Loucy (cell line): ENCODE results near the gene XPO5.
A peak's percentile ranks its signal among the peaks of the same experiment; 100 is the strongest.

Experiments used
- H2AFZ ChIP-seq: fragments of 200-600 bp; sonication (generic); 2 replicates; pipeline ENCODE4 v1.6.0; 2016; ENCODE audit warnings: antibody characterized with exemption, mild to moderate bottlenecking, low read length, moderate library complexity
- H3F3A ChIP-seq: fragments of 200-600 bp; 2 replicates; pipeline ENCODE4 v1.6.0; 2016; ENCODE audit warnings: antibody characterized with exemption, low read depth, mild to moderate bottlenecking
- H3K27me3 ChIP-seq: fragments of 200-600 bp; sonication (generic); 2 replicates; pipeline ENCODE4 v1.6.1; 2014; ENCODE audit warnings: low read length, mild to moderate bottlenecking; ENCODE audit not compliant: insufficient read depth, poor library complexity, severe bottlenecking
- H3K36me3 ChIP-seq: fragments of 200-600 bp; sonication (generic); 2 replicates; pipeline ENCODE4 v1.6.1; 2016; ENCODE audit warnings: low read length; ENCODE audit not compliant: insufficient read depth
- H3K4me1 ChIP-seq: fragments of 200-600 bp; sonication (generic); 2 replicates; pipeline ENCODE4 v1.5.1; 2014; ENCODE audit warnings: low read length, mild to moderate bottlenecking; ENCODE audit not compliant: insufficient read depth, poor library complexity, severe bottlenecking
- H3K4me2 ChIP-seq: fragments of 200-600 bp; sonication (generic); 2 replicates; pipeline ENCODE4 v1.6.0; 2014; ENCODE audit warnings: antibody characterized with exemption, low read length, low read depth, mild to moderate bottlenecking; ENCODE audit not compliant: poor library complexity, severe bottlenecking
- H3K4me3 ChIP-seq: fragments of 200-600 bp; sonication (generic); 2 replicates; pipeline ENCODE4 v1.5.1; 2014; ENCODE audit warnings: low read length, mild to moderate bottlenecking, mixed read lengths; ENCODE audit not compliant: poor library complexity, severe bottlenecking
- H3K79me2 ChIP-seq: fragments of 200-600 bp; sonication (generic); 2 replicates; pipeline ENCODE4 v1.6.1; 2014; ENCODE audit warnings: low read length; ENCODE audit not compliant: insufficient read depth
- H3K9ac ChIP-seq: fragments of 200-600 bp; sonication (generic); 2 replicates; pipeline ENCODE4 v1.6.0; 2014; ENCODE audit warnings: mild to moderate bottlenecking, low read depth, low read length, moderate library complexity; ENCODE audit not compliant: poor library complexity, severe bottlenecking
- H3K9me2 ChIP-seq: fragments of 200-600 bp; sonication (generic); replicated peaks from 2 replicates; pipeline ENCODE4 v1.6.1; 2016; ENCODE audit warnings: low read depth, low read length, mixed read lengths
- H3K9me3 ChIP-seq: fragments of 200-600 bp; sonication (generic); 2 replicates; pipeline ENCODE4 v1.6.1; 2014; ENCODE audit warnings: mild to moderate bottlenecking, antibody characterized with exemption, low read length, low read depth; ENCODE audit not compliant: insufficient read depth
- H4K20me1 ChIP-seq: fragments of 200-600 bp; sonication (generic); 2 replicates; pipeline ENCODE4 v1.6.0; 2014; ENCODE audit warnings: antibody characterized with exemption, low read length, mild to moderate bottlenecking; ENCODE audit not compliant: insufficient read depth, poor library complexity, severe bottlenecking
- EZH2phosphoT487 ChIP-seq: fragments of 200-600 bp; IDR thresholded peaks from 2 replicates; pipeline ENCODE4 v1.6.1; 2018; ENCODE audit warnings: antibody characterized with exemption, mild to moderate bottlenecking, moderate library complexity, borderline replicate concordance
- TF ChIP-seq, protein P1 (sequence below): fragments of 200-600 bp; sonication (generic); conservative IDR thresholded peaks from 2 replicates; pipeline ENCODE4 v1.5.1; 2014; ENCODE audit warnings: mild to moderate bottlenecking, antibody characterized with exemption, low read length

The XPO5 gene

DNA sequence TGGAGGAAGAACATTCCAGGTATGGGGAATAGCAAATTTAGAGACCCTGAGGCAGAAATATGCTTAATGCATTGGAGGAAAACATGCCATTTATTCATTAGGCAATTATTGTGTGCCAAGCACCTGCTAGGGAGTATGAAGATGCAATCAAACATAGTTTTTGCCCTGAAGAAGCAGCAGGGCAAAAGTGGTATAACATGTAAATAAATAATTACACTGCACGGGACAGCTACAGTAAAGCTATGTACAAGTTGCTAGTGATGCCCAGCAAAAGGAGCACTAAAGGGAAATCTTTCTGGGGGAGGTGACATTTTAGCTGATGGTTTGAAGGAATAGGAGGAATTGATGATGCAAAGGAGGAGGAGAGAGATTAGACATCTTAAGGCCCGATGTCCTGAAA, 99.1 kb downstream of the XPO5 start:
- peaks cover 30% of the 10 kb centered on the region for H3K79me2 ChIP-seq
- H3F3A ChIP-seq: no peaks in the 10 kb centered on the region
- no peaks in the 10 kb centered on the region for H3K9me2 ChIP-seq
- no peaks in the 10 kb centered on the region for H3K36me3 ChIP-seq
- H4K20me1 ChIP-seq: peaks cover 4% of the 10 kb centered on the region
- peaks cover 32% of the 10 kb centered on the region for H3K4me1 ChIP-seq
- H3K27me3 ChIP-seq: no peaks in the 10 kb centered on the region
- no peaks in the 10 kb centered on the region for H3K9me3 ChIP-seq
- peak overlapping the region; percentile 93 for H3K4me3 ChIP-seq
- peak overlapping the region; percentile 93 for H3K9ac ChIP-seq
- TF ChIP-seq, protein P1, sequence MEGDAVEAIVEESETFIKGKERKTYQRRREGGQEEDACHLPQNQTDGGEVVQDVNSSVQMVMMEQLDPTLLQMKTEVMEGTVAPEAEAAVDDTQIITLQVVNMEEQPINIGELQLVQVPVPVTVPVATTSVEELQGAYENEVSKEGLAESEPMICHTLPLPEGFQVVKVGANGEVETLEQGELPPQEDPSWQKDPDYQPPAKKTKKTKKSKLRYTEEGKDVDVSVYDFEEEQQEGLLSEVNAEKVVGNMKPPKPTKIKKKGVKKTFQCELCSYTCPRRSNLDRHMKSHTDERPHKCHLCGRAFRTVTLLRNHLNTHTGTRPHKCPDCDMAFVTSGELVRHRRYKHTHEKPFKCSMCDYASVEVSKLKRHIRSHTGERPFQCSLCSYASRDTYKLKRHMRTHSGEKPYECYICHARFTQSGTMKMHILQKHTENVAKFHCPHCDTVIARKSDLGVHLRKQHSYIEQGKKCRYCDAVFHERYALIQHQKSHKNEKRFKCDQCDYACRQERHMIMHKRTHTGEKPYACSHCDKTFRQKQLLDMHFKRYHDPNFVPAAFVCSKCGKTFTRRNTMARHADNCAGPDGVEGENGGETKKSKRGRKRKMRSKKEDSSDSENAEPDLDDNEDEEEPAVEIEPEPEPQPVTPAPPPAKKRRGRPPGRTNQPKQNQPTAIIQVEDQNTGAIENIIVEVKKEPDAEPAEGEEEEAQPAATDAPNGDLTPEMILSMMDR: no peak
- TF ChIP-seq EZH2phosphoT487: no peak
- H2AFZ ChIP-seq: peak overlapping the region; percentile 95
- peak overlapping the region; percentile 84 for H3K4me2 ChIP-seq

DNA sequence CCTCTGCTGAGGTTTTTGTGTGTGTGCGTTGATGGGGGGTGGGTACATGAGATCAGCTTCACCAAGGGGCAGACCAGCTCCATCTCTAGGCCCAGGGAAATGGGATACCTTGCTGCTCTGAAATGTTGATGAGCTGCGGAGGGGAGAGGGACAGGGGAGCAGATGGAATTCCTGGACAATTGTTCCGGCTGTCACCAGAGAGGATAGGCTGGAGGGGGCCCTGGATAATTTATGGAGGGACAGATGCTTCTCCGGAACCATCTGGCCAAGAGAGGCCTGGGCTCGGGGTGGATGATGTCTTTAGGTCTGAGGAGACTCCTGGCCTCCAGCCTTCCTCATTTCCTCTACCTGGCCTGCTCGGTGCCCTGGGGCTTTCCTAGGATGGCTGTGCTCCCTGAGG, 100.3 kb downstream of the XPO5 start:
- H3K4me1 ChIP-seq: peaks cover 24% of the 10 kb centered on the region
- TF ChIP-seq, protein P1: no peak
- TF ChIP-seq EZH2phosphoT487: no peak
- H3K4me3 ChIP-seq: no peak overlapping the region
- H3K9ac ChIP-seq: no peak overlapping the region
- no peaks in the 10 kb centered on the region for H3F3A ChIP-seq
- no peaks in the 10 kb centered on the region for H4K20me1 ChIP-seq
- H3K27me3 ChIP-seq: no peaks in the 10 kb centered on the region
- H3K4me2 ChIP-seq: no peak overlapping the region
- no peaks in the 10 kb centered on the region for H3K9me3 ChIP-seq
- no peaks in the 10 kb centered on the region for H3K9me2 ChIP-seq
- no peak overlapping the region for H2AFZ ChIP-seq
- H3K79me2 ChIP-seq: peaks cover 26% of the 10 kb centered on the region
- H3K36me3 ChIP-seq: no peaks in the 10 kb centered on the region

DNA sequence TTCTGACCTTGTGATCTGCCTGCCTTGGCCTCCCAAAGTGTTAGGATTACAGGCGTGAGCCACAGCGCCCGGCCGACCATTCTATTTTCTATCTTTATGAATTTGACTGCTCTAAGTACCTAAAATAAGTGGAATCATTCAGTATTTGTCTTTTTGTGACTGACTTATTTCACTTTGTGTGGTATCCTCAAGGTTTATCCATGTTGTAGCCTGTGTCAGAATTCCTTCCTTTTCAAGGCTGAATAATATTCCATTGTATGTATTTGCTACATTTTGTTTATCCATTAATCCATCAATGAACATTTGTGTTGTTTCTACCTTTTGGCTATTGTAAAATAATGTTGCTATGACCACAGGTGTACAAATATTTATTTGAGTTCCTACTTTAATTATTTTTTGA, 103.3 kb downstream of the XPO5 start:
- Histone ChIP-seq H3K9me2 (no peaks in the 10 kb centered on the region), H3F3A (no peaks in the 10 kb centered on the region), H3K4me1 (peaks cover 5% of the 10 kb centered on the region), H3K9ac (no peak overlapping the region), H3K4me2 (no peak overlapping the region), H3K79me2 (peaks cover 1% of the 10 kb centered on the region), H4K20me1 (no peaks in the 10 kb centered on the region), H3K9me3 (no peaks in the 10 kb centered on the region), H3K27me3 (no peaks in the 10 kb centered on the region), H3K36me3 (no peaks in the 10 kb centered on the region), H2AFZ (no peak overlapping the region), H3K4me3 (no peak overlapping the region)
- TF ChIP-seq, protein P1: no peak
- TF ChIP-seq EZH2phosphoT487: no peak
